GM18498 (cell line): ENCODE results near the gene ARHGEF11.

Experiments
- ATAC-seq: cut with Tn5 transposase; IDR thresholded peaks from one replicate; pipeline ENCODE4 v1.9.1; 2021; ENCODE audit warnings: mild to moderate bottlenecking, moderate library complexity; ENCODE audit not compliant: unreplicated experiment

The ARHGEF11 gene

DNA sequence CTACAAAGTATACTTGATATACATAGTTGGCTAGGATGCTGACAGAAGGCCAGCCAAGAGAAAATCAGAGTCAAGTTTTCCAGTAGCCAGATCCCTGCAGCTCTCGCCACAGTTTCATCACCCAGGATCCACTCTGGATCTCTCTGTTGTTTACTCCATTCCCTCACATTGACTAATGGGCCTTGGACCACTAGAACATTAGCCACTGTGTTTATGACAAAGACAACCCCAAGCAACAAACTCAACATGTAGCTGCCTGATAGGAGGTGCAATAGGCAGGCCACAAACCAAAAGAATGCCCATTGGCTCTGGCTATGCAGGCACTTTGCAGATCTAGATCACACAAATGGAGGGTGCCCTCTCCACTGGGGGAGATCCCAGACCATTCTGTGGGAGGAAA is 44.2 kb downstream of the ARHGEF11 start:
- ATAC-seq, result no peak

DNA sequence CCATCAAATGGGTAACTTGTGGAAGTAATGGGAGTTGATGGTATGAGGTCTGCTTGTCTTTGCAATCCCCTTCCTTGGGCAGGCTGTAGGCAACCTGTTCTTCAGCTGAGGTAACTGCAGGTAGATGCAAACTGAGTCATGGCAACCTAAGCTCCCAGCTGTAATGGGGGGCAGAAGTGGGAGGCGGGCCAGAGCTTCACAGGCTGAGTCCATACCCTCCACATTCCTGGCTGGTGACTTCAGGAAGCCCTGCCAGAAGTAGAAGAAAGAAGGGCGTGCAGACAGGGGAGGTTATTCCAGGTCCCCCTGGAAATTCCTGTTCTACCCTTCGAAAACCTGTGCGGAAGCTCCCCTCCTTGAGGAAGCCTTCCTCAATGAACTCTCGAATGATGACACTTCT is 44.9 kb downstream of the ARHGEF11 start:
- ATAC-seq, result no peak

DNA sequence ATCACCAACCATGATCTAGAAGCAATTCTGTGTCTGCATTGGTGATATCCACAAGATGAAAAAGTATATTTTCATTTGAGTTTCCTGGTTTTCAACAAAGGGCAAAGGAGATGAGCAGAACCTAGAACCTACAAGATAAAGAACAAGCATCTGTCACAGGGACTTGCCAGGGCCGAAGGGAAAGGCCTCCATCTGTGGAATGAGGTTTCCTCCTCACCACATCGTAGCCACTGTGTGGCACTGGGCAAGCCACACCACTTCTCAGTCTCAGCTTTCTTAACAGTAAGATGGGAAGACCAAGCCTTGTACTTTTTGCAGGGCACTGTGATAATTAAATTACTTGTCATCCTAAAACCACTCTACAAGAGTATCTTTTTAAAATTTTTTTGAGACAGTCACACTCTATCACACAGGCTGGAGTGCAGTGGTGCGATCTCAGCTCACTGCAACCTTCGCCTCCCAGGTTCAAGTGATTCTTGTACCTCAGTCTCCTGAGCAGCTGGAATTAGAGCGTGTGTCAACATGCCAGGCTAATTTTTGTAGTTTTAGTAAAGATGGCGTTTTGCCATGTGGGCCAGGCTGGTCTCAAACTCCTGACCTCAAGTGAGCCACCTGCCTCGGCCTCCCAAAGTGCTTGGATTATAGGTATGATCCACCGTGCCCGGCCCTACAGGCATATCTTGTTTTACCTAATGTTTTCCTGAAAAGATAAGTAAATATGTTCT is 45.8 kb downstream of the ARHGEF11 start:
- ATAC-seq, result no peak

DNA sequence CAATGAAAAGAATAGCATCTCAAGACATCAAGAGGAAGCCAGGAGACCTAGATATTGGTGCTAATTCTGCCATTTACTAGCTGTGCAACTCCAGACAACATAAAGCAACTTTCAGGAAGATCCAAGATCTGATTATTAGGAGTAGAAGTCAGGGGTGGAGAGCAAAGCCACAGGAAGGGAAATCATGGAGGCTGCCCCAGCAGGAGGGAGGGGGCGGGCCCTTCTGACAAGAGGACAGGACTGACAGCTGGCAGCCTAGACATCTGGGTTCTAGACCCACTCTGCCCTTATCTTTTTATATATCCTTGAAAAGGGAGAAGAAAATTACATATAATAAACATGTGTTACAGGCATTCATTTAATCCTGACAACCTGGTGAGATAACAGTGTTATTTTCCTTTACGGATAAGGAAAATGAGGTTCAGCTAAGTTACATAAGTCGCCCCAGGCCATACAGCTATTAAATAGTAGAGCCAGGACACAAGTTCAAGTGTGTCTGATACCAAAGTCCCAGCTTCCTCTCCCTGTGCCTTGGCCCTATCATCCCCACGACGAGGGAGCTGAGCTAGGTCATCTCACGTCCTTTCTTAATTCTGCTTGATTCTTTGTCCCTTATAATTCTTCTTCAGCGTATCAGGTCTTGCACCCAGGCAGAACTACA is 46.6 kb downstream of the ARHGEF11 start:
- ATAC-seq, result no peak

DNA sequence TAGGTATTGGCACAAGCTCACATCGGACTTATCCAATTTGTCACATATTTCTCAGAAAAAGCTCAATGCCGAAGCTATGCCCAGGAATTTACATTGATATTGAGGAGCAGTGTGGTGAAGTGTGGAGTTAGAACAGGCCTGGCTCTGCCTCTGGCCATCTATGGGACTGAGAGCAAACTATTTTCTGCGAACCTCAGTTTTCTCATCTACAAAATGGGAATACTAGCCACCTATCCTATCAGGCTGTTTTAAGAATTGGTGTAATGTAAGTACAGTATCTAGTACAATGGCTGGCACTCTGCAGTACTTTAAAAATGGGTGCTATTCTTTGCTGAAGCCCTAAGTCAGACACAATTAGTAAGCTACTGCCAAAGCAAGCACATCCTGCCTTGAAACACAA is 47.2 kb downstream of the ARHGEF11 start:
- no peak for ATAC-seq

DNA sequence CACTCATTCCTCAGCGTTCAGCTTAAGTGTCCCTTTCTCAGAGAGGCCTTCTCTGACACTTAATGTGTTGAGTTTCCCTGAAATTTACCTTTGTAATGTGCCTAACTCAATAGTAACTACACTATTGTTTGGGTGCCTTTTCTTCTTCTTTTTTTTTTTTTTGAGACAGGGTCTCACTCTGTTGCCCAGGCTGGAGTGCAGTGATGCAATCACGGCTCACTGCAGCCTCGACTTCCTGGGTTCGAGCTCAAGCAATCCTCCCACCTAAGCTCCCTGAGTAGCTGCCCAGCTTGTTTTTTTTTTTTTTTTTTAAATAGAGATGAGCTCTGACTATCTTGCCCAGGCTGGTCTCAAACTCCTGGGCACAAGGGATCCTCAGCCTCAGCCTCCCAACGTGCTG is 50.1 kb downstream of the ARHGEF11 start:
- ATAC-seq, result no peak

DNA sequence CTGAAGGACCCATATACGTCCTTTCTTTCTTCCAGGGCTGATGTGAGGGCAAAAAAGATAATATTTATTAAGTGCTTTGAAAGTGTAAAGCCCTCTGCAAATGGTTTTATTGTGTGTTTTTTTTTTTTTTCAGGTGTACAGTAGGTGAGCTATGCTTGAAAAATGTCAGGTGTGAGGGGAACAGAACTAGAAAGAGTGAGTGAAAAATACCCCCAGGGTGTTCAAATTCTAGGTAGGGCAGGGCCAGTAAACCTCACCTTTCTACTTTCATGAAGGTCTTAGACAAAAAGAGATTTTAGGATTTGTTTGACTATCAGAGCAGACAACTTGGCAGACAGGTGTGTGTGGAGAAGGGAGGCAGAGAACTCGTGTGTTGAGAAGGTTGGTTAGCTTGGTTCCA is 51.3 kb downstream of the ARHGEF11 start:
- no peak for ATAC-seq

DNA sequence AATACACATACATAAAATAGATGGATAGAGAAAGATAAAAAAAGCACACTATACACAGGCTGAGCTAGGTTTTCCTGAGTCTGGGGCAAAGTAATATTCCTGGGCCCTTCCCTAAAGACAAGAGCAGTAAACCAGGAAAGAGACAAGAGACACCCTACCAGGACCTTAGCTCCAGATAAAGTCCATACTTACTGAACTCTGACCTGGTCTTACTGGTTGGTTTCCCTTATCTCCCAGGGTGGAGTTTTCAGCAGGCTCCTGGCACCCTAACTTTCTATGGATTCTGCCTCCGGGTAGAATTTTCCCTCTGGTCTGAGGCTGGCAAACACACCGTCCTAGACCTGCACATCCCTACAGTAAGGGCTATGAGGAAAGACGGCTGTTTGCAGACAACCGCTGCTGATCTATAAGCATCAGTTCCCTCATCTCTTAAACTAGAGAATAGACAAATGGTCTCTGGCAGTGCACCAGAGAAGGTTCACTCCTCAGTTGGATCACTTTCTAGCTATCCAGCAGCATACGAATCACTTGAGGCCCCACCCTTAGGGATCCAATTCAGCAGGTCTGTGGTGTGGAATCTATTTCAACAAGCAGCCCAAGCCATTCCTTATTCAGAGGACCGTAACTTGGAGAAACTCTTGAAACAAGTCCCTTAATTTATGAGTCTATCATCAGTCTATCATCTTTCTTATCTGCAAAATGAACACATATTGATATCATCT is 52.0 kb downstream of the ARHGEF11 start:
- no peak for ATAC-seq

DNA sequence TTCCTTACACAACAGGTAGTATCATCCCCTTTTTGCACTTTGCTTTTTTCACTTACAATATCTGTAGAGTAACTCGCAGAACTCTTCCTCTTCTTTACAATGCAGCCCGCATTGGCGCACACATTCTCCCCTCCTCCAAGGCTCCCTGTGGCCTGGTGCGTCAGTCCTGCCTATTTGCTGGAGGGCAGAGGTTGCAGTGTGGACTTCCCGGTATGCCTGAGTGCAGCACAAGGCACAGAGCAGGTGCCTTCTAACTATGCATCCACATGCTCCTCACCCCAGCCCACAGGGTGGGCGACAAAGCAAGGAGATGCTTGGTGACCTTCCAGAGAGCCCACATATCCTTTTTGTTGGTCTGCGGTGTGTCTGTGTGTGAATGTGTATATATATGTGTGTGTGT is 53.3 kb downstream of the ARHGEF11 start:
- no peak for ATAC-seq

DNA sequence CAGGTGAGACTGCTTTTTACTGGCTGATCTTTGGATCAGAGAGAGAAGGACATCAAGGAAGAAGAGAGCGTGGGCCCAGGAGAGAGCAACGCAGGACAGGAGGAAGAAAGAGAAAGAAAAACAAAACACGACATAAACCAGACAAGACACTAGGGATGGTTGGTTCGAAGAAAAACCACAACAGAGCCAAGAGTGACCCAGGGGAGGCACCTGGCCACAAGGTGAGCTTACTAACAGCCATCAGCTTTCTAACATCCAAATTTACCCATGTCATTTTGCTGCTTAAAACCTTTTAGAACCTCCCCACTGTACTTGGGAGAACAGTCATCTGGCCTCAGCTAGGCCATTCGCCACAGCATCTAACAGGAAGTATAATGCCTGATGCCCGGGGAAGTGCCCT is 57.8 kb downstream of the ARHGEF11 start:
- no peak for ATAC-seq

DNA sequence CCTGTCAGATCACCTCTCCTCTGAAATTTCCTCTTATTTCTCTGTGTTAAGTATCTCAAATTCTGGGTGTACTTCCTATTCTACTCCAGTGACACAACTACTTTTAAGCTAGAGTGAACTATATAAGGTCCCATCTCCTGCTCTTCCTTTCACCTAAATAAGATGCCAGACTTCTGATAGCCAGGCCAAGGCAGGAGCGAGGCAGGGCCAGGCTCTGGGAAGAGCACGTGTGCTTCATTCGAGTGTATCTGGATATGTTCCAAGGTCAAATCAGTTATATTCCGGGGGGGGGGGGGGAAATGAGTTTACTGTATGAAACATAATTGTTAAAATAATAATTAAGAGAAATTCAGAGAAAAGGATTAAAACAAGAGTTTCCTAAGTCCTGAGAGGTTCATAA is 65.0 kb downstream of the ARHGEF11 start:
- ATAC-seq, result no peak

DNA sequence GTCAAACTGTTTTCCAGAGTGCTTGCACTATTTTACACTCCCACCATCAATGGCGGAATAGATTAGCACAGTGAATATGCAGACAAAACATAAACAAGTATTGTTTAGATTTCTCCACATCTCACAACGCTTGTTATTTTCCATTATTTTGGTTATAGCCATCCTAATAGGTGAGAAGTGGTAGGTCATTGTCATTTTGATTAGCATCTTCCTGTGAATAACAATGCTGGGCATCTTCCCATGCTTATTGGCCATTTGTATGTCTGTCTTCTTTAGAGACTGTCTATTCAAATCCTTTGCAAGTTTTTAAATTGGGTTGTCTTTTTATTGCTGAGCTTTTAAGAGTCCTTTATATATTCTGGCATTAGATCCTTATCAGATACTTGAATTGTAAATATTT is 70.5 kb downstream of the ARHGEF11 start:
- no peak for ATAC-seq

DNA sequence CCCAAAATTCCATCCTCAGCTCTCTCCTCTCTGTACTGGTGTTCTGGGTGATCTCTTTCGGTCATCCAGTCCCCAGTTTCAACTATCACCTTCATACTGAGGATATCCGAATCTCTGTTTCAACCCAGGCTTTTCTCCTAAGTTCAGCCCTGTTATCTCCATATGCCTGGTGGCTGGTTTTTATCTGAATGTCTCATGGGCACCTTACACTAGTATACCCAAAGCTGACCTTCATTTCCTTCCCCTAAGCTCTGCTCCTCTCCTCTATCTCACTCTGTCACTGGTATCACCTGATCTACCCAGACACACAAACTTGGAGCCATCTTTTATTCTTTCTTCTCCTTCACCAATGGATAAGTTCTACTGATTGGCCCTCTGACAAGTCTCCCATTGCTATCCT is 72.1 kb downstream of the ARHGEF11 start:
- no peak for ATAC-seq

DNA sequence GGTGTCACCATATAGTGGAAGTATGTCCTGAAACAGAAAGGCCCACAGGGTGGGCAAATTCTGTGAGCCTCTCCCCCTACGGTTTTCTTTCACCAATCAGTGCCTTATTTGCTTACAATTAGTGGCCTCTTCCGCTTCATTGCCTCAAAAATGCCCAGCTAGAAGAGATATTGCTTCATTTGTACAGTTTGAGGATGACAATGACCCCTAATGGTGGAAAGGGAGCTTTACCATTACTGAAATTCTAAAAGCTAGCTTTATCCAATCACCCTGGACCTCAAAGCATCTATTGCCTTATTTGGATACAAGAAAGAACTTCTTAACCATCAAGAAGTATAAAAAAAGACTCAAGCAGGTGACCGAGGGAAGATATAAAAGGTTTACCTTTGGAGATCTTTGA is 75.5 kb downstream of the ARHGEF11 start:
- ATAC-seq, result no peak

DNA sequence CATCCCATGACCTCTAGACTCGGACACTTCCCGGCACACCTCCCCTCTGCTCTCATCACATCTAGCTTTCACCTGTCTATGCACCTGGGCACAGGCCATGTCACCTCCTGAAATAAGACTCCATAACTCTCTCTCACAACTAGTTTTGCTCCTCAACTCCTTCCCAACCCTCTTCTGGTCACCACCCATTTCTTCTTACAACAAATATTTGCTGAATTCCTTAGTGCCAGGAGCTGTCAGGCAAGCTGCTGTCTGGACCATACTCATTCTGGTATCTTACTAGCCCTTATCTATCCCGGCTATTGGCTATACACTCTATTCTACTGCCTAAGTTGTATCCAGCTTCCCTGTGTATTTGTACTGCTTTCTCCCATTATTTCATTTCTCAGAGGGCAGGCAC is 76.0 kb downstream of the ARHGEF11 start:
- no peak for ATAC-seq

DNA sequence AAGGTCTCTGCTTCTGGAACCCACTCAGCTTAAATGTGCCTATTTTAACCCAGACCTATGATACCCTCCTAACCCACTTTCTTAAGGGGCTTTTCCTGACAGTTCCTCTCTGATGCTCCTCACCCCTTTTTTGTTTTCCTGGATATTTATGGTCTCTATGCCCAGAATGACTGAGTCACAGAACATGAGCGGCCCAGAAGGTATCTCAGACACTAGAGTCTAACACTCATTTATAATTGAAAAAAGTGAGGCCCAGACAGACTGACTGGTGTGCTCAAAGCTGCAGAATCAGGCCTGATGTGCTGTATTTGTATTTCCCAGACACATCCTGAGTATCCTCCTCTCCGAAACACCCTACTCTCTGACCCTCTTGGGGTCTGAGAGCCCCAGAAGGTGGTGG is 81.1 kb downstream of the ARHGEF11 start:
- no peak for ATAC-seq

DNA sequence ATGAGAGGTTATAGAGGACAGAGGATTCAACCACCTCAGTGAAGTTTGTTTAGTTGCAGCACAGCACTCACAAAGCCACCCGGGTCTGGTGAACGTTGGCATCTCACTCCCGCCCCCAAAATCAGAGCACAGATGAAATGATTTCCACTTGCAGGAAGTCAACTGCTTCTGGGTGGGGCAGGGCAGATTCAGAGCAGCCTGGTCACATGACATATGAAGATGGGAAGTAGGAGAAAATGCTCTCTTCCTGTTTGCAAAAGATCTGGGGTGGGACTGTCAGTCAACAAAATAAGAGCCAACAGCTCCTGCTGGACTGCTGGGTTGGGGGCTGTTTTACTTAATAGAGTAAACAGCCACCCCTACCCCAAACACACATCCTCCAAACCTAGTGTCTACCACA is 81.9 kb downstream of the ARHGEF11 start:
- no peak for ATAC-seq

DNA sequence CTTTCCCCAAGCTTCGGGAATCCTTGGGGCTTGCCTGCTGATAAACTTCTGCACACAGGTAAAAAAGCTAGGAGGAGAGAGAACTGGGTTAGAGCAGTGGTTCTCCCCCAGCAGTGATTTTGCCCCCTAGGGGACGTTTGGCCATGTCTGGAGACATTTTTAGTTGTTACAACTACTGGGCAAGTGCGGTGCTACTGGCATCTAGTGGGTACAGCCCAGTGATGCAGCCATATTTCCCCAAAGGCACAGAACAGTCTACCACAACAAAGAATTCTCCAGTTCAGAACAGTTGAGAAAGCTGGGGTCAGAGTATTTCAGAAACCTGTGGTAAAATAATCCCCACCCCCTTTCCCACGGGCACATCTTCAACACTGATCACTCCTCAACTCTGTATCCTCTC is 83.8 kb downstream of the ARHGEF11 start:
- ATAC-seq, result no peak

DNA sequence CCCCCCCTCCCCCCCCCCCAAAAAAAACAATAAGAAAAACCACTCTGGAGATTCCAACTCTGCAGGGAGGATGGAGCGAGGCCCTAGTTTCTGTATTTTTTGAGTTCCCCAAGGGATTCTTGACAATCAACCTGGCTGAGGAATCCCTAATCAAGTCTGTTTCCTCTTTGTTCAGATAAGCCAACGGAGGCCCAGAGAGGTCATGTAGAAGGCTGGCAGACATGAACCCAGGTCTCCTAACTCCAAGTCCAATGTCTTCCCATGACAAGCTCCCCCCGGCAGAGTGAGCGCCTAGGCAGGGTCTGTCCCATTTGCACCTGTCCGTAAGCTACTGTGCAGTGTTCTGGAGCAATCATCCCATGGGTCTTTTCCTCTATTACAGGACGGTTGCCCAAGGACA is 85.6 kb downstream of the ARHGEF11 start:
- ATAC-seq, result no peak

DNA sequence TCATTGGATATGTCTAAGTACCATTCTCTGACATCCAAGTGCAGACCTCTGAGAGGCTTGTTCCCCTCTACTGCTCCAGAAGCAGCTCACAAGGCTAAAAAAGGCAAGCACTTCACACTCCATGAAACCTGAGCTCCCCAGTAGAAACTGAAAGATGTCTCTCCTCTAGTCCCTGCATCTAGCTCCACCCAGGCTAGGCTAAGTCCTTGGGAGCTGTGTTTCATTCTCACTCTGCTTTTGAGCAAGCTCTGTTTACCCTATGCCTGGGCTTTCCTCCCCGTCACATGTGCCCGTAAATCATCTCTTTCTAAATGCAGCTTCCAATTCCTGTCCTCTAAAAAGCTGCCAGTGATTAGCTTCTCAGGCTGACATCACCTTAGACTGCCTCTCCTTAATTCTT is 86.1 kb downstream of the ARHGEF11 start:
- ATAC-seq, result no peak

DNA sequence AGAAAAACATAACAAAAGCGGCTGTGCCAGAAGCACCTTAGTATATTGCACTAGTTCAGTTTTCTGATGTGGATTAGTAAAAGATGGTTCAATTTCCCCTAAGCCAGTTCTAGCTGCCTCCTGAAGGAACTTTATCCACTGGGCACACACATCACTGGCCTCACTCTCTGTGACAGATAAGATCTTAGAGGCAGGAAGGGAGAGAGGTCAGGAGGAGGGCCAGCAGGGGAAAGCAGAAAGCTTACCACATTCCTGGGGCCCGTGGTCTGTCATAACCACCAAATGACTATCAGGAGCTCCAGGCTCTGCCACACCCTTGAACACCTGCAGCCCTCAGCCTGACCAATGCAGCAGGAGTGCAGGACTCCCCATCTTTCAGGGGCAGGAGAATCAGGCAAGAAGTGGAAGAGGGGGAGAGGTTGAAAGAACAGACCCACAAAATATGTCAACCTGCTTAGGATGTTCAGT is 87.3 kb downstream of the ARHGEF11 start:
- no peak for ATAC-seq

DNA sequence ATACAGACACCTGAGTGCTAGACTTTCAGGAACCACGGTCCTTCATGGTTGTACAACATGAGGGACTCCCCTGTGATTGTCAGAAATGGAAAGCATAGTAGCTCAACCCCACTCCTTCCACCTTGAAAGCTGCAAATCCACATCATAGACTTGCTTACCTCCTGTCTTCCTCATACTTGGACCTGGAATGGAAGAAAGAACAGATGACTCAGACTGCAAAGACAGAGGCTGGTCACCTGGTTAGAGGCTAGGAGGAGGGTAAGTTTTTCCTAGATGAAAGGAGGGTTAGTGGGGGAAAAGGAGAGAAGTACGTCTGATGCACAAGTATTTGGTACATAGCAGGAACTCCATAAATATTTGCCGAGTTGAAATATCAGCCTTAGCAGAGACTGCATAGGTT is 87.9 kb downstream of the ARHGEF11 start:
- no peak for ATAC-seq
